ENCODE measurements around the gene NTSR2.

GRCh38 chr2:11665028-11665427 is 5.0 kb downstream of the NTSR2 start:
- TF ChIP-seq, protein P1, sequence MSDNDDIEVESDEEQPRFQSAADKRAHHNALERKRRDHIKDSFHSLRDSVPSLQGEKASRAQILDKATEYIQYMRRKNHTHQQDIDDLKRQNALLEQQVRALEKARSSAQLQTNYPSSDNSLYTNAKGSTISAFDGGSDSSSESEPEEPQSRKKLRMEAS (IDR thresholded peaks at IDR 0.05; ENCODE audit: insufficient read depth, insufficient read length) = no peak
- TF ChIP-seq, protein P2, sequence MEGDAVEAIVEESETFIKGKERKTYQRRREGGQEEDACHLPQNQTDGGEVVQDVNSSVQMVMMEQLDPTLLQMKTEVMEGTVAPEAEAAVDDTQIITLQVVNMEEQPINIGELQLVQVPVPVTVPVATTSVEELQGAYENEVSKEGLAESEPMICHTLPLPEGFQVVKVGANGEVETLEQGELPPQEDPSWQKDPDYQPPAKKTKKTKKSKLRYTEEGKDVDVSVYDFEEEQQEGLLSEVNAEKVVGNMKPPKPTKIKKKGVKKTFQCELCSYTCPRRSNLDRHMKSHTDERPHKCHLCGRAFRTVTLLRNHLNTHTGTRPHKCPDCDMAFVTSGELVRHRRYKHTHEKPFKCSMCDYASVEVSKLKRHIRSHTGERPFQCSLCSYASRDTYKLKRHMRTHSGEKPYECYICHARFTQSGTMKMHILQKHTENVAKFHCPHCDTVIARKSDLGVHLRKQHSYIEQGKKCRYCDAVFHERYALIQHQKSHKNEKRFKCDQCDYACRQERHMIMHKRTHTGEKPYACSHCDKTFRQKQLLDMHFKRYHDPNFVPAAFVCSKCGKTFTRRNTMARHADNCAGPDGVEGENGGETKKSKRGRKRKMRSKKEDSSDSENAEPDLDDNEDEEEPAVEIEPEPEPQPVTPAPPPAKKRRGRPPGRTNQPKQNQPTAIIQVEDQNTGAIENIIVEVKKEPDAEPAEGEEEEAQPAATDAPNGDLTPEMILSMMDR (IDR thresholded peaks at IDR 0.05; ENCODE audit: extremely low read depth in 1 of 2, insufficient read depth in 1 of 2, low read depth in 1 of 2, low read length in 2 of 2) = no peak
- no peak for TF ChIP-seq EZH2 (IDR thresholded peaks at IDR 0.05; ENCODE audit: borderline replicate concordance, low read depth, low read length, severe bottlenecking)
- TF ChIP-seq POLR2A (IDR thresholded peaks at IDR 0.05; ENCODE audit: low read depth, low read length) = no peak
- TF ChIP-seq POLR2AphosphoS5 (IDR thresholded peaks at IDR 0.05; ENCODE audit: insufficient read depth, low read depth, low read length) = no peak
- TF ChIP-seq FOS (IDR thresholded peaks at IDR 0.05; ENCODE audit: borderline replicate concordance, insufficient read depth, low read length) = no peak
